ENCODE data around the gene ASAH2B.

The ASAH2B gene

DNA sequence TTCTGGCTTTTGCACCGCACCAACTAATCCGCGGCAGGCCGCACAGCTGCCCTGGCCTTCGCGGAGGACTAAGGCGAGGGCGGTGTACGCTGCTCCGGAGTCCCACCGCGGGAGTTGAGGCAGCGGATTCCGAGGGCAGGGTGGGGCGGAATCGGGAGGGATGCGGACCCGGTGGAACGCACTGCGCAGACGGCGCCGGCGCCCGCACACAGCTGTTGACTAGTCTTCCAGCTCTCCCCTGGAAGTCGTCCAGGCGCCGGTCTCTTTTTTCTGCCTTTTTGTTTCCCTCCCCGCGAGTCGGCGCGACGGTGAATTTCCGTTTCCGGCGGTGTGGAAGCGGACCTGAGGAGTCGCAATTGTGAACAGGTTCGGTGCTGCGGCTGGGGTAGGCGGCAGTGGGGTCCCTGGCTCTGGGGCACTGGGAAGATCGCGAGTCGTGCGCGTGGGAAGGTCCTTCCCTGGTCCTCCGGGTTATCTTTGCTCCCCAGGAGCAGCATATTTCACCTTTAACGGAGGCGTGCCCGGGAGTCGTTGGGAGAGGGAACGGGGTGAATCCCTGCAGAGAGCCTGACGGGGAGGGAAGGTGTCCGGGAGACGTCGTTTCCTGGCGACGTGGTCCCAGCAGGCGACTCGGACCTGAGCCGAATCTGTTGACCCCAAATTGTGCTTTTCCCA is at the start of gene ASAH2B:
Gene ASAH2B, plus strand, starts transcription at position 319 of the 675 bp plus-strand sequence. CDS start 5,195 bp downstream, outside the sequence.
- peak; percentile 72 for TF ChIP-seq TAF1 (IDR thresholded peaks at IDR 0.05; ENCODE audit: low read depth)
- no peak for TF ChIP-seq TEAD4 (IDR thresholded peaks at IDR 0.05)
- TF ChIP-seq NFIC (IDR thresholded peaks at IDR 0.05) = peak; percentile 70
- peak; percentile 50; the same call in 1 of the 2 replicates for TF ChIP-seq ZBTB7A (IDR thresholded peaks at IDR 0.05; ENCODE audit: low read depth)
- TF ChIP-seq TCF12 (IDR thresholded peaks at IDR 0.05; ENCODE audit: low read depth) = no peak
- TF ChIP-seq RAD21 (IDR thresholded peaks at IDR 0.05; ENCODE audit: low read depth) = no peak
- no peak for TF ChIP-seq FOXM1 (IDR thresholded peaks at IDR 0.05; ENCODE audit: borderline replicate concordance, low read depth)
- no peak for TF ChIP-seq EP300 (IDR thresholded peaks at IDR 0.05; ENCODE audit: borderline replicate concordance)
- no peak for TF ChIP-seq YY1 (IDR thresholded peaks at IDR 0.05; ENCODE audit: low read depth)
- no peak for TF ChIP-seq CEBPB (IDR thresholded peaks at IDR 0.05)
- TF ChIP-seq MAX (IDR thresholded peaks at IDR 0.05) = peak; percentile 83
- TF ChIP-seq, protein P1, sequence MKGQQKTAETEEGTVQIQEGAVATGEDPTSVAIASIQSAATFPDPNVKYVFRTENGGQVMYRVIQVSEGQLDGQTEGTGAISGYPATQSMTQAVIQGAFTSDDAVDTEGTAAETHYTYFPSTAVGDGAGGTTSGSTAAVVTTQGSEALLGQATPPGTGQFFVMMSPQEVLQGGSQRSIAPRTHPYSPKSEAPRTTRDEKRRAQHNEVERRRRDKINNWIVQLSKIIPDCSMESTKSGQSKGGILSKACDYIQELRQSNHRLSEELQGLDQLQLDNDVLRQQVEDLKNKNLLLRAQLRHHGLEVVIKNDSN (IDR thresholded peaks at IDR 0.05) = no peak
- TF ChIP-seq, protein P2, sequence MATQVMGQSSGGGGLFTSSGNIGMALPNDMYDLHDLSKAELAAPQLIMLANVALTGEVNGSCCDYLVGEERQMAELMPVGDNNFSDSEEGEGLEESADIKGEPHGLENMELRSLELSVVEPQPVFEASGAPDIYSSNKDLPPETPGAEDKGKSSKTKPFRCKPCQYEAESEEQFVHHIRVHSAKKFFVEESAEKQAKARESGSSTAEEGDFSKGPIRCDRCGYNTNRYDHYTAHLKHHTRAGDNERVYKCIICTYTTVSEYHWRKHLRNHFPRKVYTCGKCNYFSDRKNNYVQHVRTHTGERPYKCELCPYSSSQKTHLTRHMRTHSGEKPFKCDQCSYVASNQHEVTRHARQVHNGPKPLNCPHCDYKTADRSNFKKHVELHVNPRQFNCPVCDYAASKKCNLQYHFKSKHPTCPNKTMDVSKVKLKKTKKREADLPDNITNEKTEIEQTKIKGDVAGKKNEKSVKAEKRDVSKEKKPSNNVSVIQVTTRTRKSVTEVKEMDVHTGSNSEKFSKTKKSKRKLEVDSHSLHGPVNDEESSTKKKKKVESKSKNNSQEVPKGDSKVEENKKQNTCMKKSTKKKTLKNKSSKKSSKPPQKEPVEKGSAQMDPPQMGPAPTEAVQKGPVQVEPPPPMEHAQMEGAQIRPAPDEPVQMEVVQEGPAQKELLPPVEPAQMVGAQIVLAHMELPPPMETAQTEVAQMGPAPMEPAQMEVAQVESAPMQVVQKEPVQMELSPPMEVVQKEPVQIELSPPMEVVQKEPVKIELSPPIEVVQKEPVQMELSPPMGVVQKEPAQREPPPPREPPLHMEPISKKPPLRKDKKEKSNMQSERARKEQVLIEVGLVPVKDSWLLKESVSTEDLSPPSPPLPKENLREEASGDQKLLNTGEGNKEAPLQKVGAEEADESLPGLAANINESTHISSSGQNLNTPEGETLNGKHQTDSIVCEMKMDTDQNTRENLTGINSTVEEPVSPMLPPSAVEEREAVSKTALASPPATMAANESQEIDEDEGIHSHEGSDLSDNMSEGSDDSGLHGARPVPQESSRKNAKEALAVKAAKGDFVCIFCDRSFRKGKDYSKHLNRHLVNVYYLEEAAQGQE (IDR thresholded peaks at IDR 0.05; ENCODE audit: low read depth) = no peak
- peak; percentile 50; the same call in 1 of the 2 replicates for TF ChIP-seq CREB1 (IDR thresholded peaks at IDR 0.05; ENCODE audit: low read depth)
- no peak for TF ChIP-seq EGR1 (IDR thresholded peaks at IDR 0.05)

DNA sequence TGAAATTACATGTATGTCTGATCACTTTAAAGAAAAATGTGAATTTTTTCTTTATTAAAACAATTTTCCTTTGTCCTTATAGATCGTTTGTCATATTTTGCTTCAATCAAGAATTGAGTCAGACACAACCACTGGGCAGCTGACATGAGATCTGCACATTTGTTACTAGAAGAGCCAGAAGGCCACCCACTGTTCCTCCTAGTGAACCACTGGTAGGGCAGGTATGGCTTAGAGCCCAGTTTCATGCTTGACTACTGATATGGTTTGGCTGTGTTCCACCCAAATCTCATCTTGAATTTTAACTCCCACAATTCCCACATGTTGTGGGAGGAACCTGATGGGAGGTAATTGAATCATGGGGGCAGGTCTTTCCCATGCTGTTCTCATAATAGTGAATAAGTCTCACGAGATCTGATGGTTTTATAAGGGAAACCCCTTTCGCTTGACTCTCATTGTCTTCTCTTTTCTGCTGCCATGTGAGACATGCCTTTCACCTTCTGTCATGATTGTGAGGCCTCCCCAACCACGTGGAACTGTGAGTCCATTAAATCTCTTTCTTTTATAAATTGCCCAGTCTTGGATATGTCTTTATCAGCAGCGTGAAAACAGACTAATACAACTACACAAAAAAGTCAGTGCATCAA is 35.2 kb upstream of the ASAH2B start:
- TF ChIP-seq NFIC (IDR thresholded peaks at IDR 0.05) = peak; percentile 43; the same call in 1 of the 2 replicates

DNA sequence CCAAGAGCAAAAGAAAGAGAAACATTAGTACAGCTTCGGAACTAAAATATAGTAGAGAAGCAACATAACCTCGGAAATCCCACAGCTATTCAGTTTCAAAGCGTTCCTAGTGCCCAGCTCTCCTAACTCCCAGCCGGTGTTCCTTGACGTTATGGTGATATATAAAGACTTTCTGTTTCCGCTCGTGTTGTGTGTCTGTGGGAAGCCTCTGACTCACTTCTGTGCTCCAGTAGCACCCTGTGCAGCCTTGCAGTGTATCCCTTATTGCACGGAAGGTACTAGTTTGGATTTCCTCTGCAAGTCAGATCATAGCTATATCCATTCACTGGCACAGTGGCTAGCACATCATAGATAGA is 535 bp downstream of the ASAH2B start:
- TF ChIP-seq EGR1 (IDR thresholded peaks at IDR 0.05) = no peak
- no peak for TF ChIP-seq FOXM1 (IDR thresholded peaks at IDR 0.05; ENCODE audit: borderline replicate concordance, low read depth)
- TF ChIP-seq RAD21 (IDR thresholded peaks at IDR 0.05; ENCODE audit: low read depth) = no peak
- TF ChIP-seq MAX (IDR thresholded peaks at IDR 0.05) = no peak; the same call in 1 of the 2 replicates
- 0 out of 2 replicates have a peak, but pooled peaks have one; percentile 5 for TF ChIP-seq CREB1 (IDR thresholded peaks at IDR 0.05; ENCODE audit: low read depth)

DNA sequence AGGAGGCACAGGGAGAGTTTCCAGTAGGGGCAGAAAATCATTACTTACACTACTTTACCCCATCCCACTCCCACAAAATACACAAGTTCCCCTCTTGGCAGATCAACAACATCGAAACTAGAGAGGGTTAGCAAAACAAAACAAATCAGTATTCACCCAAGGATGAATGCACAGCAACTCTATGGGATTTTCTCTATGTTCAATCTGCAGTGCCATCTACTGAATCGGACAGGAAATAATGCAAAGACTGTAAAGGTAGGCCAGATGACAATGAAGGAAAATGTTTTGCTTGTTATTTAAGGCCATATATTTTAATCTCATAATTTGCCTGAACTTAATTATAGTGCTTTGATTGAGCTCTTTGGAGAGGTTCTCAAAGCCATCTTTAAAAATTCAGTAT is 35.1 kb downstream of the ASAH2B start:
- TF ChIP-seq RAD21 (IDR thresholded peaks at IDR 0.05; ENCODE audit: low read depth) = peak; percentile 13; the same call in 1 of the 2 replicates

- TF ChIP-seq RAD21 (IDR thresholded peaks at IDR 0.05; ENCODE audit: low read depth) (peak; percentile 74), TCF12 (IDR thresholded peaks at IDR 0.05; ENCODE audit: low read depth) (no peak), FOXM1 (IDR thresholded peaks at IDR 0.05; ENCODE audit: borderline replicate concordance, low read depth) (no peak)
Measured at GRCh38 chr10:50788951-50789945, 49.5 kb downstream of the ASAH2B start.

GRCh38 chr10:50794490-50794889 is 54.8 kb downstream of the ASAH2B start:
- TF ChIP-seq RAD21 (IDR thresholded peaks at IDR 0.05; ENCODE audit: low read depth) = no peak
- TF ChIP-seq, protein P1 (IDR thresholded peaks at IDR 0.05) = no peak
- no peak for TF ChIP-seq NFIC (IDR thresholded peaks at IDR 0.05)
- TF ChIP-seq ZBTB7A (IDR thresholded peaks at IDR 0.05; ENCODE audit: low read depth) = no peak
- no peak for TF ChIP-seq CREB1 (IDR thresholded peaks at IDR 0.05; ENCODE audit: low read depth)
- TF ChIP-seq EP300 (IDR thresholded peaks at IDR 0.05; ENCODE audit: borderline replicate concordance) = no peak
- TF ChIP-seq CEBPB (IDR thresholded peaks at IDR 0.05) = no peak
- TF ChIP-seq TAF1 (IDR thresholded peaks at IDR 0.05; ENCODE audit: low read depth) = no peak

- TF ChIP-seq NFIC (IDR thresholded peaks at IDR 0.05) (no peak), RAD21 (IDR thresholded peaks at IDR 0.05; ENCODE audit: low read depth) (no peak), YY1 (IDR thresholded peaks at IDR 0.05; ENCODE audit: low read depth) (no peak), EP300 (IDR thresholded peaks at IDR 0.05; ENCODE audit: borderline replicate concordance) (no peak), TCF12 (IDR thresholded peaks at IDR 0.05; ENCODE audit: low read depth) (no peak), EGR1 (IDR thresholded peaks at IDR 0.05) (no peak), TAF1 (IDR thresholded peaks at IDR 0.05; ENCODE audit: low read depth) (no peak), CREB1 (IDR thresholded peaks at IDR 0.05; ENCODE audit: low read depth) (no peak), CEBPB (IDR thresholded peaks at IDR 0.05) (no peak), FOXM1 (IDR thresholded peaks at IDR 0.05; ENCODE audit: borderline replicate concordance, low read depth) (no peak), MAX (IDR thresholded peaks at IDR 0.05) (no peak), ZBTB7A (IDR thresholded peaks at IDR 0.05; ENCODE audit: low read depth) (no peak), TEAD4 (IDR thresholded peaks at IDR 0.05) (no peak)
- TF ChIP-seq, protein P1 (IDR thresholded peaks at IDR 0.05) = no peak
- TF ChIP-seq, protein P2 (IDR thresholded peaks at IDR 0.05; ENCODE audit: low read depth) = no peak
Measured at GRCh38 chr10:50796693-50797092, 57.0 kb downstream of the ASAH2B start.
